ENCODE measurements around the gene PSRC1. TPM values are rescaled to one million over a fixed set of nuclear protein-coding genes. Genes with fewer than 3 reads are reported as not detected.

The PSRC1 gene
- total RNA-seq, 1 experiment from 2014 or later: 68.4 TPM

DNA sequence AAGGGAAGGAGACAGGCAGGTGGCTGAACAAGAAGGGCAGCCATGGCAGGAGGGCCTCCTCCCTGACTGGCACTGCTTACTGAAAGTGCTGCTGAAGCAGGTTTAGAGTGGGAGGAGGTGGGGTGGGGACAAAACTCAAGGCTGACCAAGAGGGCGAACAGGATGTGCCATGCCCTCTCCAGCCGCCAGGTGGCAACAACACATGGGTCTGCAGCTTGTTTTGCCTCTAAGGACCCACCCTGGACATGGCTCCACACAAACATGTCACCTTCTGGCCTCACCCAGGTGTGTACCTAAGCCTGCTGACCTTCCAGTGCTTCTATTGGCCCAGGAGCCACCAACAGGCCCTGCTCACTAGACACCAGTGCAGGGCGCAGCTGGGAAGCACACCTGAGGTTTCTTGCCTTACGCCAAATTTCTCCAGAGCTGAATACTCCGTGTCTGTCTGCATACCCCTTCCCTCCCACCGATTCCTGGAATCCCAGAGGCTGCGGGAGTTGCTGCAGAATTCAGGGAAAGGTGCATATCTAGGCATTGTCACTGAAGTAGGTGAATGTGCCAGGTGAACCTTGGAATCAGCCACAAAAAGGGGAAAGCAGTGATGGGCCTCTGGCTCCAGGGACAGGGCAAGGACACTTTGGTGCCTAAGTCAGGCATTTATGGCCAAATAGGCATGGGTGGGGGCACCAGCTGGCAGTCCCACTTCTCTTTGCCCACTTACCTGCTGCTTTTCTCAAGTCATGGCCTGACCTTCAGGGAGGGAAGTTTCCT, 5.3 kb downstream of the PSRC1 start:
- ChIA-PET POLR2A (interaction anchor here (0.8 kb wide), 1 partner anchor 24 kb away, joined by 3 read pairs; no protein-coding TSS in a partner anchor), CTCF (interaction anchor here (0.6 to 4.0 kb wide), 25 partner anchors 9 to 255 kb away, joined by 3 to 68 read pairs (median 4); partner anchors contain the start of genes CYB561D1, MYBPHL and SORT1)
- TF ChIP-seq ATF2 (CRISPR knock-in tag; IDR thresholded peaks at IDR 0.05; ENCODE audit: borderline replicate concordance, low read depth) (no peak), ELF4 (CRISPR knock-in tag; IDR thresholded peaks at IDR 0.05; ENCODE audit: low read depth) (no peak), E2F1 (CRISPR knock-in tag; IDR thresholded peaks at IDR 0.05) (no peak), GABPB1 (CRISPR knock-in tag; IDR thresholded peaks at IDR 0.05) (peak; percentile 49; the same call in 1 of the 2 replicates), CTCF (IDR thresholded peaks at IDR 0.05) (peak; percentile 95), ZNF219 (CRISPR knock-in tag; IDR thresholded peaks at IDR 0.05; ENCODE audit: borderline replicate concordance) (no peak), SMAD3 (CRISPR knock-in tag; IDR thresholded peaks at IDR 0.05; ENCODE audit: borderline replicate concordance) (no peak), TP53 (CRISPR knock-in tag; IDR thresholded peaks at IDR 0.05) (no peak), TCF7 (CRISPR knock-in tag; IDR thresholded peaks at IDR 0.05; ENCODE audit: low read depth) (no peak), ZNF121 (CRISPR knock-in tag; IDR thresholded peaks at IDR 0.05) (peak; percentile 64; the same call in 1 of the 2 replicates)
- TF ChIP-seq, protein P1, sequence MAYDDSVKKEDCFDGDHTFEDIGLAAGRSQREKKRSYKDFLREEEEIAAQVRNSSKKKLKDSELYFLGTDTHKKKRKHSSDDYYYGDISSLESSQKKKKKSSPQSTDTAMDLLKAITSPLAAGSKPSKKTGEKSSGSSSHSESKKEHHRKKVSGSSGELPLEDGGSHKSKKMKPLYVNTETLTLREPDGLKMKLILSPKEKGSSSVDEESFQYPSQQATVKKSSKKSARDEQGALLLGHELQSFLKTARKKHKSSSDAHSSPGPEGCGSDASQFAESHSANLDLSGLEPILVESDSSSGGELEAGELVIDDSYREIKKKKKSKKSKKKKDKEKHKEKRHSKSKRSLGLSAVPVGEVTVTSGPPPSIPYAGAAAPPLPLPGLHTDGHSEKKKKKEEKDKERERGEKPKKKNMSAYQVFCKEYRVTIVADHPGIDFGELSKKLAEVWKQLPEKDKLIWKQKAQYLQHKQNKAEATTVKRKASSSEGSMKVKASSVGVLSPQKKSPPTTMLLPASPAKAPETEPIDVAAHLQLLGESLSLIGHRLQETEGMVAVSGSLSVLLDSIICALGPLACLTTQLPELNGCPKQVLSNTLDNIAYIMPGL (CRISPR knock-in tag; IDR thresholded peaks at IDR 0.05): 0 out of 2 replicates have a peak, but pooled peaks have one; percentile 40
- TF ChIP-seq, protein P2, sequence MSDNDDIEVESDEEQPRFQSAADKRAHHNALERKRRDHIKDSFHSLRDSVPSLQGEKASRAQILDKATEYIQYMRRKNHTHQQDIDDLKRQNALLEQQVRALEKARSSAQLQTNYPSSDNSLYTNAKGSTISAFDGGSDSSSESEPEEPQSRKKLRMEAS (CRISPR knock-in tag; IDR thresholded peaks at IDR 0.05): 0 out of 2 replicates have a peak, but pooled peaks have one; percentile 27
- Mint-ChIP-seq H3K36me3 (peaks cover 24% of the 10 kb centered on the region), H3K9me3 (no peaks in the 10 kb centered on the region), H3K4me3 (no peak overlapping the region), H3K4me1 (peaks cover 37% of the 10 kb centered on the region), H3K27ac (peak overlapping the region; percentile 85), H3K27me3 (ENCODE audit: low read depth) (no peaks in the 10 kb centered on the region; the same call in 1 of the 2 replicates)
- ATAC-seq (peak; percentile 86), DNase-seq (ENCODE audit: low spot score) (peak; percentile 91)

- peaks cover 26% of the 10 kb centered on the region for H3K4me1 Mint-ChIP-seq
- POLR2A ChIA-PET: interaction anchor here (0.8 kb wide), 1 partner anchor 122 kb away, joined by 4 read pairs; the partner anchor contains the start of gene SORT1
- CTCF ChIA-PET: interaction anchor here (0.6 to 4.0 kb wide), 6 partner anchors 12 to 257 kb away, joined by 3 to 68 read pairs (median 4); partner anchors contain the start of gene SORT1
- ATAC-seq (no peak), DNase-seq (ENCODE audit: low spot score) (no peak)
- peak overlapping the region; percentile 74; the same call in 1 of the 2 replicates for H3K27ac Mint-ChIP-seq
- no peaks in the 10 kb centered on the region for H3K9me3 Mint-ChIP-seq
- H3K36me3 Mint-ChIP-seq: peaks cover 22% of the 10 kb centered on the region
- H3K4me3 Mint-ChIP-seq: no peak overlapping the region
- no peaks in the 10 kb centered on the region; the same call in 1 of the 2 replicates for H3K27me3 Mint-ChIP-seq (ENCODE audit: low read depth)
- TF ChIP-seq, protein P3, sequence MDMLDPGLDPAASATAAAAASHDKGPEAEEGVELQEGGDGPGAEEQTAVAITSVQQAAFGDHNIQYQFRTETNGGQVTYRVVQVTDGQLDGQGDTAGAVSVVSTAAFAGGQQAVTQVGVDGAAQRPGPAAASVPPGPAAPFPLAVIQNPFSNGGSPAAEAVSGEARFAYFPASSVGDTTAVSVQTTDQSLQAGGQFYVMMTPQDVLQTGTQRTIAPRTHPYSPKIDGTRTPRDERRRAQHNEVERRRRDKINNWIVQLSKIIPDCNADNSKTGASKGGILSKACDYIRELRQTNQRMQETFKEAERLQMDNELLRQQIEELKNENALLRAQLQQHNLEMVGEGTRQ (CRISPR knock-in tag; IDR thresholded peaks at IDR 0.05): no peak
Observed at GRCh38 chr1:109275706-109276345, 7.1 kb downstream of the PSRC1 start.
